Activated T-cell treated with anti-CD3 and anti-CD28 coated beads for 1 hour (primary cell): ENCODE results near the gene CD207.

Experiments
- DNase-seq: peaks from one replicate; pipeline ENCODE4 v3.0.0-alpha.2; 2020; ENCODE audit warnings: low read depth

Gene CD207

DNA sequence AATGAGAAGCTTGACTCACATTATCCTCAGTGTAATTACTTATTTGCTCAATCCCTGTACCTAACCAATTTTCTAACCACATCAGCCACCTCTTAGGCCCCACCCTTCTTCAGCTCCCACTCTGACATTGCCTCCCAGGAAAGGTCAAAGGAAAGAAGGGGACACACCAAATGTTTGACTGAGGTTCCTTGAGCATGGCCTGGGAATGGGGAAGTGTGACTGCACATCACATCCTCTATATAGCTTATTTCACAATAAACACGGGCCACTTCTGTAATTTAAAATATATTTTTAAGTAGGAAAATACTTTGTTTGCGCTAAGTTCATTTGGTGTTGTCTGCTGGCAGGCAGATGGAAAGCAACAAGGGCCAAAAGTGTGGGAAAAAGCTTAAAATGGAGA is 42.2 kb downstream of the CD207 start:
- DNase-seq: no peak

DNA sequence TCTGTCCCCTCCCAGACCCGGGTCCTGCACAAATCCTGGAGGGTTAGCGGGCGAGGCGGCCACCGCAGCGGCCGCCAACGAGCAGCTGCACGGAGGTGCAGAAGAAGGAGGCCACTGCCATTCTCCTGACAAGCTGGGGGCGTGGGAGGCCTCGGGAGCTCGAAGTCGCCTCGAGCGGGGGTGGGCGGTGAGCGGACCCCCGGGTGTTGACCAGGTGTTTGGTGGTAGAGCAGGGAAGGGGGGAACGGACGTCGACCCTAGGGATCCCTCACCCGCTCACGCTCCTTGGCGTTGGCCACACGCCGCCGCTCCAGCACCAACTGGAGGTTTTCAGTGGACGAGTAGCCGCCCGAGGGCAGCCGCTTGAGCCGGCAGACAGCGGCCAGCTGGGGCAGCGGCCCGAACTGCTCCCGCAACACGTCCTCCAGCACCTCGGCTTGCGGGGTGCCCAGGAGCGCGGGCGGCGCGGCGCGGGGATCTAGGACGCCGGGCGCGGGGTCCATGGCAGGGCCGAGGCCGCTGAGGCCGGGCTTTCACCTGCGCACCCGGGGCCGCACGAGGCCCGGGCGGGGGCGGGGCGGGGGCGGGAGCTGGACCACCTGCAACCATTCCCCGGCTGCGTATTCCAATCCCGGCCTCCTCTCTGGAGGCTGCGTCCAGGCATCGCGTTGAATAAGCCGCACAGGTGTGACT is 45.3 kb downstream of the CD207 start, which contains the start of gene FIGLA:
TSS of gene FIGLA (minus strand) at position 508 of the 693 bp plus-strand sequence. CDS start at position 503, 5 bp downstream.
- no peak for DNase-seq

DNA sequence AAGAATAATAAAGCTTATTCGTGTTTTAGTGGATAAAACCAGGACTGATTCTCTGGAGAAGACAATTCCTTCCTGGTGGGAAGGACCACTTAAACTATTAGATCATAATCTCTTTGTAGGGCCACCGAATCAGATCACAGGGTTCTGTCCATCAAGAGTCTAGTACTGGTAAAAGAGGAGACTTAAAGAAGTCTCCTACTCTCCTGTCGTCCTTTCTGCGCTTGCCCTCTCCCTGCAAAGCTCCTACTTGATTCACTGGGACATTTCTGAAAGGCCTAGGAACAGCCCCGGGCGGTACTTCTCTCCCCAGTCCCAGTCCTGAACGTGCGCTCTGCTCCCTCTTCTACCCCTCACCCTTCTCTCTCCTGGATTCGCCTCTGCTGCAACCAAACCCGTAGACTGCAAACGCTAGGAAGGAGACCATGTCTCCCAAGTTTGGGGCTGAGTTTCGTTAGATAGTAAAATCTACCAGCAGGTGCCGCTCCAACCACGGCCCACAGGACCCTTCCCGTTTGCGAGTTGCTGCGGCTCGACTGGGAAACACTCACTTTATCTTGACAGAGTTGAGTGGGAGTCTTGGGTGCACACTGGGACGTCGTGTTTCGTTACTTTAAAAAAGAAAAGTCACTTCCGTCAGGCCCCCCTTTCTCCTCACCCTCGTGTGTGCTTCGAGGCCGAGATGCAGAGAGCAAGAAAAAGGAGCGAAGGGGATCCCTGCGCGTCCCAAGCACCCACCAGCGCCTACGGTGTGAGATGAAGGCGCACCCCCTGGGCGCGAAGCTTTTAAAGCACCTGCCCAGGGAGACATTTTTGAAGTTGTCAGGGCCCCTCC is 46.1 kb downstream of the CD207 start:
- peak; percentile 57 for DNase-seq

DNA sequence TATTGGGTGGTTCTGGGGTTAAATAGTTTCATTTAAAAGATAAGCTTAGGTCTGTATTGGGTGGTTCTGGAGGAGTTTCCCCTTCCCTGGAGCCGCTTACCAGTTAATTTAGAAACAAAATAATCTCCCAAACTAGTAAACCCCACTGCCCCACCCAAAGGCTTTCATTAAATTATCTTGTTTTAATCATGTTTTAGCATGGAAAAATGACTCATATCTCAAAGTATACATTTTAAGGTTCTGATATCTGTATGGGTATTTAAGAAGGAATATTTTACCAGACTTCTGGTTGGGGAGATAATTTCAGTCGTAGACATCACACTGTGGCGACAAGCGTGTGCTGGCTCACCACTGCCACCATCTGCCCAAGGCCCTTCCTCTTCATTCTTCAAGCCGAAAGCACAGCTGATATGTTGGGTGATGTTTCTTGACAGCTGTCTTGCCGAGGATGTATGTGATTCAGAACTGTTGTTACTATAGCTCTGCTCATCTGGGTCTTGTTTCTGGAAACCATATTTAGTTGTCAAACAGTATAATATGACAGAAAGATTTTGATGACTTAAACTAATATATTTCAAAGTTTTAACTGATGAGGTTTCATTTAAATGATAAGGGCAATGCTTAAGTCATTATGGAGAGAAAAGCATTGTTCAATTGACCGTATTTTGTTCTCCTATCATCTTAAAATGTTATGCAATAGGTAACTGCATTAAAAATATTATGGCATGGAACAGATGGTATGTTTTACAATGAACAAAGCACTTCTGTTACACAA is 50.3 kb downstream of the CD207 start:
- peak; percentile 21 for DNase-seq

DNA sequence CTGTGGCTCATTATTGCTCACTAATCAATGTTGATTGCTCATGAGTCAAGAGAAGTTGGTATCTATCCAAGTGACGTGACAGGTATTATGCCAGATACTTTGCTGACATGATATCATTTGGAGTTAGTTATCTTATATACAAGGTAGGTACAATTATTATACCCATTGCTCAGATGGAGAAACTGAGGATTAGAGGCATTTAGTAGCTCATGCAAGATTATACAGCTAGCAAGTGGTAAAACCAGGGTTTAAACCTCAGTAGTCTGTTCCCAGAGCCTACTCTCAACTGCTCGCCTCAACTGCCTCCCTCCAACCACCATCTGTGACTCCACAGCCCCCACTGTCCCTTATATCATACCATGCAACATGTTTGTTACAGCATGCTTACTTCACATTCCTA is 51.3 kb downstream of the CD207 start:
- no peak for DNase-seq
